Stimulated activated CD4-positive, alpha-beta T cell treated with anti-CD3 and anti-CD28 coated beads, Interleukin-1b, Interleukin-23, amount 100 ng/mL, for 24 hours (primary cell): ENCODE measurements around the gene LRRC61.

Source experiments
- DNase-seq, 4 experiments: peaks; one replicate each; pipeline ENCODE4 v3.0.0-alpha.2; 2020; ENCODE audit warnings: low read depth in 4 of 4, low spot score in 1 of 4

The LRRC61 gene

GRCh38 chr7:150355666-150356059 lies 32.5 kb downstream of the LRRC61 start:
- DNase-seq = no peak

DNA sequence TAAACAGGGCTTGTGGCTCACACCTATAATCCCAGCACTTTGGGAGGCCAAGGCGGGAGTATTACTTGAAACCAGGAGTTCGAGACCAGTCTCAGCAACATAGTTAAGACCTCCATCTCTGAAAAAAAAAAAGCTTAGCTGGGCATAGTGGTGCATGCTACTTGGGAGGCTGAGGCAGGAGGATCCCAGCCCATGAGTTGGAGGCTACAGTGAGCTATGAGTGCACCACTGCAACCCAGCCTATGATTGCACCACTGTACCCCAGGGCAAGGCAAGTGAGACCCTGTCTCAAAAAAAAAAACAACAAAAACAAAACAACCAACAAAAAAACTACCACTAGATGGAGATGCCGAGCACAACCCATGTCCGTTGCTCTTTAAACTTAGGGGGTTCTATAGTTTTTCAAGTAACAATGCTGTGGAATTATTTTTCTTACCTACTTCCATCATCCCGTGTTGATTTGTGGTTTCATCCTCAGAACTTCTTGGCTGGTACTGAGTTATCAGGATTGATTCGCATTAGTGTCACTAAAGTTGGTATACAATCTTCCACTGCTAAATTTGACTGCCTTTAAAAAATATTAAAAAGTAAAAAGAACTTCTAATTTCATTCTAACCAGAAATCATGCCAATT lies 33.2 kb downstream of the LRRC61 start:
- DNase-seq = no peak

DNA sequence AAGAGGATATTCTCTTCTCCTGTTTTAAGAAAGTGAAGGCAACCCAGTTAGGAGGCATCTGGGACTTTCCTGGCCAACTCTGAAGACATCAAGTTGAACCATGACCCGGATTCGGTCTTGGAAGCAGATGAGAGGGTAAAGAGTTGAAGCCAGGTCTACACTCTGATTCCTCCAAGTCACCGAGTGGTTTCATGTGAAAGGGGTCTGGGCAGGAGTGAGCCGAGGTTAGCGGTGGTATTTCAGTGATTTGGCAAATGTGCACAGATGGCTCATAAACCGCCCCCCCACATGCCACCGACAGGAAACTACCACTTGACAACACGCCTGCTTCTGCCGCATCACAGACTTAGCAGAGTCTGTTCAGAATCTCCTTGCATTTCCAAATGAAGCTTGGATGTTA lies 34.1 kb downstream of the LRRC61 start:
- DNase-seq = peak; percentile 31 to 47 (median 34)

GRCh38 chr7:150357771-150358427 lies 34.7 kb downstream of the LRRC61 start:
- no peak for DNase-seq

DNA sequence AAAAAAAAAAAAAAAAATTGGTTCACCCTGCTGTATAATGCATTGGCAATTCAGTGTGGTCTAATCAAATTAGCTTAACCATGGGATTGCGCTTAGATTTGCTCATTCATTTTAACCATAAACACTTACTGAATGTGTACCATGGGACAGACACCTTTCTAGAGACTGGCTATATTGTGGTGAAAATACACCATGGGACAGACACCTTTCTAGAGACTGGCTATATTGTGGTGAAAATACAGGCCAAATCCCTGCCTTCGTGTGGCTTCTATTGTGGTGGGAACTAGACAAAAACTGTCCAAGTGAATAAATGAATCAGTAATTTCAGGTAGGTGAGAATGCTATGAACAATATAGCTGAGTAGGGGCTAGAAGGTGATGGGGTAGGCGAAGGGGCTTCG lies 35.3 kb downstream of the LRRC61 start:
- DNase-seq = no peak

DNA sequence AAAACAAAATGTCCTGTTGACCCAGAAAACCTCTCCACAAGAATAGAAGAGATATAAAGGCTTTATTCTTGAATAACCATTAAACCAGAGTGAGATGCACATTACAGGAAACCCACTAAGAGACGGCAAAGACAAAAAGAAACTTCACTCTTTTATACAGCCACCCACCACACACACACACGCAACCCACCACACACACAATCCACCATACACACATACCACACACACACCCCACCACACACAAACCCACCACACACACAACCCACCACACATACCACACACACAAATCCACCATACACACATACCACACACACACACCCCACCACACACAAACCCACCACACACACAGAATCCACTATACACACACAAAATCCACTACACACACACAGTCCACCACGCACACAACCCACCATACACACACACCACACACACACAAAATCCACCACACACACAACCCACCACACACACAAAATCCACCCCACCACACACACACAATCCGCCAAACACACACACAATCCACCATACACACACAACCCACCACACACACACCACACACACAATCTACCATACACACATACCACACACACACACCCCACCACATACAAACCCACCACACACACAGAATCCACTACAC lies 36.0 kb downstream of the LRRC61 start:
- DNase-seq = no peak

- no peak for DNase-seq
These were observed 36.6 kb downstream of the LRRC61 start for GRCh38 chr7:150359622-150360362.

GRCh38 chr7:150360363-150361058 lies 37.4 kb downstream of the LRRC61 start:
- DNase-seq = no peak

GRCh38 chr7:150361402-150361801 lies 38.2 kb downstream of the LRRC61 start:
- DNase-seq = no peak

DNA sequence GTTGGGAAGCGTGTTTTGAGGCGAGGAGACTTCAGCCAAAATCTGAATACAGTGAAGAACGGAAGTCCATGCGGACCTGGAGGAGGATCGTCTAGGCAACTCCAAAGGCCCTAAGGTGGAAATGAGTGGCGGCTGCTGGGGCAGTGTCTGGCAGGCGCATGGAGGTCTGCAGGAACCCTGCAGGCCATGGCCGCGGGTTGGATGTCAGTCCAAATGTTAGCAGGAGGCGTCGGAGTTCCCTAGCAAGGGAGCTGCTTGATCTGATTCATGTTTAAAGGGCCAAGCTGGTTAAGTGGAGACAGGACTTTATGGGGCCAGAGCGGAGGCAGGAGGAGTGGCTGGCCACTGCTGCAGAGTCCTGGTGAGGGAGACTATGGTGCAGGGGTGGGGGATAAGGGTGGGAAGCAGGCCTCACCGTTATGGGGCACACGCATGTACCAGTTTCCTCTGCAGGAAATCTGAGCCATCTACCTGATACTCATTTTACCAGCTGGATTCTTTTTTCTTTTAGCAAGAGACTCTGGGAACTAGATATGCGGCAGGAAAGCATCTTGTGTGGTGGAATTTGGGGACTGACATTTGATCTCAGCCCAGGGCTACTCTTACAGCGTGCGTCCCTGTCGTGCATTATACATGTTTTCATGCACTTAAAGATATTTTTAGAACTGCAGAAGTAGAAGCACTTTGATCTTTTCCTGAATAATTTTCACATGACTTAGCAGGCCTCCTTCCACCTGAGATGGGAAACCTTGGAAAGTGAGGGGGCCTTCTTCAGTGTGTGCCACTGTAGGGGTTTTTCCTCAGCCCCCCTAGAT lies 38.9 kb downstream of the LRRC61 start:
- DNase-seq = no peak

DNA sequence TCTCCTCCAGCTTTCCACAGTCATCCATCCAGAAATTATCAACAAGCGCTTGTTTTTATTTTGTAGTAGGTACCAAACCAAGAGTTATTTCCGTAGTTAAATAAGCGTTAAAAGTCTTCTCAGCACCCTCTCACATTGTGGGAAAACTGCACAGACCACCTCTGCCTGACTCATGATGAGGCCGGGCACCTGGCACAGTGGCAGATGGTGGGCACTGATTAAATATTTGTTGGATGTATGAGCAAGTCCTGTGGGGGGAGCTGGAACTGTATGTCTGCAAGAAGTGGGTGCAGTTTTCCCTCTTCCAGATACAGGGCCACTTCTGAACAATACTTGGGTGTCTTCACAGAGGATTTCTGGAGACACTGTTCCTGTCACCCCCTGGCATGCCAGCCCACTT lies 40.2 kb downstream of the LRRC61 start:
- no peak for DNase-seq

DNA sequence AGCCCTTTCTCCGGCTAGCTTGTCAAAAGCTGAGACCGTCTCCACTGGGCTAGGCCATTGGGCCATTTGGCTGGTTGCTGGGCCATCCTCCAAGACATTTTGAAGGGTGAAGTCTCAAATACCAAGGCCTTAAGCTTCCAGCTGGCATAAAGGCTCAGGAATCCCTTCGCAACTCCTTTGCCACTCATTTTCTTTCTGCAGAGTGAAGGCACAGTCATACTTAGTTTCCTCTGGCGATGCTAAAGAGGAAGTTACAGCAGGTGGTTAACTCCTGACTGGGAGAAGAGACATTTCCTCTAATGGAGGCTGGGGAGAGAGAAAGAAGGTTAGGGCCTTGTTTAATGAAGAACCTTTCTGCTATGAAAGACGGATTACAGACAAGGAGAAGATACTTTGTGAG lies 40.7 kb downstream of the LRRC61 start:
- no peak for DNase-seq

DNA sequence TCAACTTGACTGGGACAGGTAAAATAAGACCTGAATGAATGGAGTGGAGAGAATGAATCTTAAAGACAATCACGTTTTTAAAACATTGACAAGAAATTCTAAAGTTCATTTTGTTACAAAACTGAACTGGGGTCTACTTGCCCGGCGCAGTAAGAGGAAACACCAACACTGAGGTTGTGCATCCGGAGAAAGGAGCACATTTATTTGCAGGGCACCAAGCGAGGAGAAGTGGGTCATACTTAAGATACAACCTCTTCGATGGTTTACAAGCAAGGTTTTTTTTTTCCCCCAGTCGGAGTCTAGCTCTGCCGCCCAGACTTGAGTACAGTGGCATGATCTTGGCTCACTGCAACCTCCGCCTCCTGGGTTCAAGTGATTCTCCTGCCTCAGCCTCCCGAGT lies 42.0 kb downstream of the LRRC61 start:
- DNase-seq = no peak

- DNase-seq = no peak
These were observed 42.7 kb downstream of the LRRC61 start for GRCh38 chr7:150365673-150366398.

DNA sequence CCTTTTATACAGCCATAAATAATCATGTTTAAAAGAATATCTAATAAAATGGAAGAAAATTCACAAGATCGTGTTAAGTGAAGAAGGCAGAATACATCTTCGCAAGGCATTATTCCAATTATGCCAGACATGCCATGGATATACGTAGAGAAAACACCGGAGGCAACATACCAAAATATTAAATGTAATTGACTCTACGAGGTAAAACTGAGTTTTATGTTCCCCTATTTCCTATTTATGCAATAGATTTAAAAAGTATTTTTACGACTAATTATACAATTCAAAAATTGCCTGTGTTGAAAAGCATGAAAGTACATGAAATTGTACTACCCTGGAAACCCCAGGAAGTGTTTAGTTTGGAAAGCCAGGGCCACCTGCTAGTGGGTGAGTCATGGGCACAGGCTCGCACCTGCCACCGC lies 44.5 kb downstream of the LRRC61 start:
- no peak for DNase-seq

GRCh38 chr7:150368096-150368883 lies 45.1 kb downstream of the LRRC61 start, which contains the start of gene REPIN1:
Gene REPIN1, plus strand, starts transcription at chr7:150368822. Its CDS starts 890 bp downstream, at chr7:150369712.
- DNase-seq = peak; percentile 51 to 78 (median 65)

DNA sequence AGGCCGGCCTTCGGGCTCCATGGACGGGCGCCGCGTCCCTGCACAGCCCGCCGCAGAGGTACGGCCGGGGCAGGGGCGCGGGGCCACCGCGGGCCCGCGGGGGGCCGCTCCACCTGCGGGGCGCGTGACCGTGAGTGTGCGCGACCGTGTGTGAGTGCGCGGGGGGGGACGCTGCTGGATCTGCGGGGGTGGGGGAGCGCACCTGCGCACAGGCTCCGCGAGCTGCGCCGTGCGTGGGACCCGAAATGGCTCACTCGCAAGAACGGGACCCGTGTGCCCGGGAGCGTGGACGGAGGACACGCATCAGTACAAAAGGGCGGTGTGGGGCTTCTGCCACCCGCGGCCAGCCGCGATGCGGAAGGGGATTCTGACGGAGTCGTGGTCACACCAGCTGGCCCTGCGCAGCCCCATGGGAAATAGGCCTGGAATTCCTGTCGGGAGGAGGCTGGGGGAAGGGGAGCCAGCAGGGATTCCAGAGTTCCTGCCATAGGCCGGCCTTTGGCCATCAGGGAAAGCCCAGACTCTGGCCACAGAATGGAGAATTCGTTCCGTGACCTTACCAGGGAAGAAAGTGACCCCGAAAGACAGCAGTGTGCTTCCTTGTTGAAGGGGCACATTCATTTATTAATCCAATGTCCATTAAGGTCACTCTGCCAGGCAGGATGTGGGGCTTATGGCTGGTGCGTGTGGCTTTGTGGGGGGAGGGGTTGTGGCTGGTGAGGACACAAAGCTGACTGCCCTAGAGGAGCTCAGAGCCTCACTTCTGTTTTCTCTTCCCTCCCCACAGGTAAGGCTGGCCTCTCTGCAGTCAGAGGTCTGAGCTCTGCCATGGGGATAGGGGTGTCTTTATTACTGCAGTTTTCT lies 46.0 kb downstream of the LRRC61 start:
- DNase-seq = peak in 2 of 4 experiments; percentile 28 to 46
